SH-SY5Y (cell line): ENCODE results near the gene CCDC126.

Experiments
- GATA2 ChIP-seq: IDR thresholded peaks from 2 replicates; pipeline ENCODE4 v1.6.1; 2011; ENCODE audit warnings: mild to moderate bottlenecking, low read depth, low read length
- GATA3 ChIP-seq: IDR thresholded peaks from 2 replicates; pipeline ENCODE4 v1.6.1; 2011; ENCODE audit warnings: low read depth, mild to moderate bottlenecking, low read length, moderate library complexity

DNA sequence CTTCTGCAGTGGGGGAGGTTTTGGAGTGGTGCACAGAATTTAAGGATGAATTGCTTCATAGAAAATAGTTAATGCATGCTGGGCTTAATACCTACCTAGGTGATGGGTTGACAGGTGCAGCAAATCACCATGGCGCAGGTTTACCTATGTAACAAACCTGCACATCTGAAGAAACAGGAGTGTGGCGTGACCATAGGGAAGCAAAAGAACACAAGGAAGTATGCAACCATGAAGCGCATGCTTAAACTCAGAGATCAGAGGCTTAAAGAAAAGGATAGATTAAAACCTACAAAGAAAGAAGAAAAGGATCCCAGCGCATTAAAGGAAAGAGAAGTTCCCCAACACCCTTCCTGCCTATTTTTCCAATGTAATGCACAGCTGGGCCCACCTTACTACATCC is 22.0 kb downstream of the CCDC126 start:
- no peak for TF ChIP-seq GATA2
- no peak for TF ChIP-seq GATA3
